ENCODE results near the gene GNG13.

GRCh38 chr16:770411-770810 is 30.1 kb downstream of the GNG13 start:
- TF ChIP-seq EHF (CRISPR knock-in tag; IDR thresholded peaks at IDR 0.05) (no peak), CBX8 (IDR thresholded peaks at IDR 0.05) (no peak), MAX (IDR thresholded peaks at IDR 0.05) (no peak), REST (IDR thresholded peaks at IDR 0.05) (no peak), CHD4 (IDR thresholded peaks at IDR 0.05; ENCODE audit: borderline replicate concordance) (no peak), PHF8 (IDR thresholded peaks at IDR 0.05; ENCODE audit: borderline replicate concordance, low read depth) (no peak)
